HG03060 (cell line): Measurements from ENCODE around the gene NTRK1.
"Not testable (repeated sequence)": the region's sequence is repeated elsewhere in the genome, so short reads cannot be mapped to it uniquely, and the experiment has no call there.

Source experiments
- ATAC-seq: cut with Tn5 transposase; IDR thresholded peaks from one replicate; pipeline ENCODE4 v1.9.1; 2021; ENCODE audit warnings: low read depth, moderate number of reproducible peaks; ENCODE audit not compliant: unreplicated experiment

The NTRK1 gene

DNA sequence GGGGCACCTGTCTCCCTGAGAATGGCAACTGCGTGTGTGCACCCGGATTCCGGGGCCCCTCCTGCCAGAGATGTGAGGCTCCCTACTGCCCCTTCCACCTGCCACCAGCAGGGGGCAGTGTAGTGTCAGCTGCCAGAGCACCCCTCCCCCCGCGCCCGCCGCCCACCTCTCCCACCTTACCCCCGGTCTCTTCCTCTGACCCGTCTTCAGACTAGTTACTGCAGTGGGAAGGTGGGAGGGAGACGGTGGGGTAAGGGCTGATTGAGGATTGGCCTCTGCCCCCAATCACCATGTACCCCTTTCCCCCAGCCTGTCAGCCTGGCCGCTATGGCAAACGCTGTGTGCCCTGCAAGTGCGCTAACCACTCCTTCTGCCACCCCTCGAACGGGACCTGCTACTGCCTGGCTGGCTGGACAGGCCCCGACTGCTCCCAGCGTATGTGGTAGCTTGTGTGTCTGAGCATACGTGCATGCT is 49.7 kb downstream of the NTRK1 start:
- ATAC-seq = no peak

DNA sequence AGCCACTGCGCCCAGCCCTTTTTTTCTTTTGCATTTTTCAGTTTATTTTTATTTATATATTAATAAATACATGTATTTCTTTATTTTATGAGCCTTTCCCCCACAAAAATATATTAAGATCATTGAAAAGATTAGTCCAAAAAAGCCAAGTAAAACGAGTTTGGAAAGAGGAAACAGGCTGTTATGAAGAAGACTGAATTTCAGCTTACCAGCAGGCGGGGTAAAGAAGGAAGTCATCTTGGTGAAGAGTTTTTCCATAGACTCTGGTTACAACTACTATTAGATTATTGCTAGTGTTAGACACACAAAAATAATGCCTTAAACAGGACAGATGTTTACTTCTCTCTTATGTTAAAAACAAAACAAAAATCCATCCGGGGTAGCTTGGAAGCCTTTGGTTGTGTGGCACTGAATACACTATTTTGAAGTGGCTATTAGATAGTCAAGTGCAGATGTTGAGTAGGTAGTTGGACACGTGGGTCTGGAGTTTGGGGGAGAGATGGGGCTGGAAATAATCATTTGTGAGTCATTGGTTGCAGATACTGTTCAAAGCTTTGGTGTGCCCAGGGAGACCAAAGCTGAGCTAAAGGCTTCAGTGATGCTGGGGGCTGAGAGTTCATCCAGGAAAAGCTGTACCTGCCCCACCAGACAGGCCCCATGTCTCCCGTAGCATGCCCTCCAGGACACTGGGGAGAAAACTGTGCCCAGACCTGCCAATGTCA is 51.1 kb downstream of the NTRK1 start:
- ATAC-seq = no peak

- no peak for ATAC-seq
Measured at GRCh38 chr1:156912310-156912709, 51.6 kb downstream of the NTRK1 start.

DNA sequence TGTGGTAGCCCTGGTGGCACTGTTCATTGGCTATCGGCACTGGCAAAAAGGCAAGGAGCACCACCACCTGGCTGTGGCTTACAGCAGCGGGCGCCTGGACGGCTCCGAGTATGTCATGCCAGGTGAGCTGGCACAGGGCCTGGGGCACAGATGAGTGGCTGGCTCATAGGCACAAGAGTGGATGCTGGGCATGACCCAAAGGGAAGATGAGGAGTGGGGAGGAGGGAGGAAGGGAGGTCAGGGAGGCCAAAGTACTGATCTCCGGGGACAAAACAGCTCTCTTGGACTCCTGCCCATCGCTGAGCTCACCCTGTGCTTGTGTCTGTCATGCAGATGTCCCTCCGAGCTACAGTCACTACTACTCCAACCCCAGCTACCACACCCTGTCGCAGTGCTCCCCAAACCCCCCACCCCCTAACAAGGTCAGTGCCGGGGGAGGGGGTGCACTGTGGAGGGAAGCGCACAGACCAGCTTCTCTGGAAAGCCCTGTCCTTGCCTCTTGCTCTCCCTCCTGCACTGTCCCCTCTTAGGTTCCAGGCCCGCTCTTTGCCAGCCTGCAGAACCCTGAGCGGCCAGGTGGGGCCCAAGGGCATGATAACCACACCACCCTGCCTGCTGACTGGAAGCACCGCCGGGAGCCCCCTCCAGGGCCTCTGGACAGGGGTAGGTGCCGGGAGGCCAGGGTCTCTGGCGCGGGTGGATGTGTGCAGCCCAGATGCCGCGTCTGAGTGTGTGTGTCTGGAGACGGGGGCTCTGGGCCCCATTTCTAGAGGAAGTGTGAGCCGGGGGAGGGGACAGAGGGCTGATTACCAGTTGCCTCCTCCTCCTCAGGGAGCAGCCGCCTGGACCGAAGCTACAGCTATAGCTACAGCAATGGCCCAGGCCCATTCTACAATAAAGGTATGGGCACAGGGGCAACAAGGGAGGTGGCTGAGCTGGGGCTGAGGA is 52.5 kb downstream of the NTRK1 start:
- ATAC-seq = no peak

DNA sequence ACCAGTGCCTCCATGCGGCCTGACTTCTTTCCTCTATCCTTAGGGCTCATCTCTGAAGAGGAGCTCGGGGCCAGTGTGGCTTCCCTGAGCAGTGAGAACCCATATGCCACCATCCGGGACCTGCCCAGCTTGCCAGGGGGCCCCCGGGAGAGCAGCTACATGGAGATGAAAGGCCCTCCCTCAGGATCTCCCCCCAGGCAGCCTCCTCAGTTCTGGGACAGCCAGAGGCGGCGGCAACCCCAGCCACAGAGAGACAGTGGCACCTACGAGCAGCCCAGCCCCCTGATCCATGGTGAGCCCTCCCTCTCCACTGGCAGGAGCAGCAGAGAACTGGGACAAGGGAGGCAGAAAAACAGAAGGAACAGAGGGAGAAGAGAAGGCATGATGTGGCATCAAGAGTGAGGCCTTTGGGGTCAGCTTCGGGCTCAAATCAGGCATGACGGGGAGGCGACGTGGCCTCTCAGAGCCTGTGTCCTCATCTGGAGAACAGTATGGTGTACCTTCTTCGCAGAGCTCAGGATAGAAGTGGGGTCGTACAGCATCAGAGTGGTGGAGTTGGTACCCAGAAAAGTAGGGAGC is 53.2 kb downstream of the NTRK1 start:
- ATAC-seq = no peak

- ATAC-seq = no peak
Measured at GRCh38 chr1:156914440-156914856, 53.8 kb downstream of the NTRK1 start.

- no peak for ATAC-seq
Measured at GRCh38 chr1:156920233-156921052, 59.8 kb downstream of the NTRK1 start, which contains the start of gene LRRC71. LRRC71 (plus strand) TSS chr1:156920632; CDS start chr1:156920804, 172 bp downstream.

DNA sequence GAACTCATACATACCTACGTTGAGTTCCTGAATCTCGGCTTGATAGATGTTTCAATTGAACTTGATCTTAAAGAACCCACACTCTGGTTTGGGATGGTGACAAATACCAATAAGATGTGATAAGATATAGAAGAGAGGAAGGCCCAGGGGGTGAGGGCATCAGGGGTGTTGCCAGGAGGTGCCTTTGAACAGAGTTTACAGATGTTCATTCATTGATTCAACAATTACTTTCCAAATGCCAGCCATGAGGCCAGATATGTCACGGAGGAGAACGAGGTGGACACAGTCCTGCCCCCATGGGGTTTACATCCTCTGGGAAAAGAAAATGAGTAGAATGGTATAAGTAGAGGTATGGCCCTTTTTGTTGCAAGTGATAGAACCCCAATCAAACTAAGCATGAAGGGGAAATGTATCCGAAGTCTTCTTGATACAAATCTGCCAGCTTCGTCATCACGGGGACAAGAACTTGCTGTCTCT is 60.4 kb downstream of the NTRK1 start:
- ATAC-seq = no peak

DNA sequence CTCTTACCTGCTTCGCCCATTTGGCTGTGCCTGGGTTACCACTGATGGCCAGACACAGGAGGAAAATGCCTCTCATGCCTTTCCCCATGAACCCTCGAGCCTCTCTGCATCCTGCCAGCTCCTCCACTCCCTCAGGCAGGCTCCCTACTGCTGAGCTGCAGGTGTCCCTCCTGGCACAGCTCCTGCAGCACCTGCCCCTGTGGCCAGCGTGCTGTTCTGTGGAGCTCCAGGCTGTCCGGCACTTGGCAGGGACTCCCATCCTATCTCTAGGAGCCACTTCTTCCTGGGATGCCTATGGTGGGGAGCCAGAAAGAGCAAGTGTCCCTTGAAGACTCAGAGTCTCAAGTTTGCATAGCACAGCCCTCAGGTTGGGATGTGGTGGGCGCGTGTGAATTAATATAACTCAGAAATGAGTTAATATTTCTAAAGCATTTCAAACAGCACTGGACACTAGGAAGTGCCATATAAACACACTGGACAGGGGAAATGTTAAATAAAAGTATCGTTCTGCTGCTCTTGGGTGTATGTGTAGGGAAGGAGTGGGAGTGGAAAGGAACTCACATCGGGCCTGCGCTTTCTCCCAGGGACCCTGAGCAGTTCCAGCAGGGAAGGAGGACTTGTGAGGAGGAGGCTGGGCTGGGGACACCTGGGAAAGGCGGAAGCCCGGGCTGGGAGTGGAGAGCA is 62.5 kb downstream of the NTRK1 start:
- no peak for ATAC-seq

GRCh38 chr1:156923670-156924477 is 63.2 kb downstream of the NTRK1 start:
- ATAC-seq = no peak

DNA sequence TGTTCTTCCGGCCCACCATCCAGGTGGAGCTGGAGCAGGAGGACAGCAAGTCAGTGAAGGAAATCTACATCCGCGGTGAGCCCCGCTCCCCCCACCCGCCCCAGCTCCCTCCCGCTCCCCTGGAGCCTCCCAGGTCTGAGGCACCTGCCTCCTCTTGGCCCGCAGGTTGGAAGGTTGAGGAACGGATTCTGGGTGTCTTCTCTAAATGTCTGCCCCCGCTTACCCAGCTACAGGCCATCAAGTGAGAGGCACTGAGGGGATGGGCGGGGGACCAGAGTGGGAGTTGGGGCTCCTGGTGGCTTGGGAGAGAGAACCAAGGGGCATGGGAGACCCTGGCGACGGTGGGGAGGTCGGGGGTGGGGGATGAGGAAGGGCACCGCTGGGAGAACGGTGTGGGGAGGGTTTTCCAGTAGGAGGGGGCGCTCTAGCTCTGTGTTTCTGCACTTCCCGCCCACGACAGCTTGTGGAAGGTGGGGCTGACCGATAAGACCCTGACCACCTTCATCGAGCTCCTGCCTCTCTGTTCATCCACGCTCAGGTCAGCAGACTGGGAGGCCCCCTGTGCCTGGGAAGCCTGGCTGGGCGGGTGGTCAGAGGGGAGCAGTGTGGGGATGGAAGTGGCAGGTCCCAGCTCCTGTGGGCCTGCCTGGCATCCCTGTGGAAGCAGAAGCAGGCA is 64.0 kb downstream of the NTRK1 start:
- no peak for ATAC-seq

DNA sequence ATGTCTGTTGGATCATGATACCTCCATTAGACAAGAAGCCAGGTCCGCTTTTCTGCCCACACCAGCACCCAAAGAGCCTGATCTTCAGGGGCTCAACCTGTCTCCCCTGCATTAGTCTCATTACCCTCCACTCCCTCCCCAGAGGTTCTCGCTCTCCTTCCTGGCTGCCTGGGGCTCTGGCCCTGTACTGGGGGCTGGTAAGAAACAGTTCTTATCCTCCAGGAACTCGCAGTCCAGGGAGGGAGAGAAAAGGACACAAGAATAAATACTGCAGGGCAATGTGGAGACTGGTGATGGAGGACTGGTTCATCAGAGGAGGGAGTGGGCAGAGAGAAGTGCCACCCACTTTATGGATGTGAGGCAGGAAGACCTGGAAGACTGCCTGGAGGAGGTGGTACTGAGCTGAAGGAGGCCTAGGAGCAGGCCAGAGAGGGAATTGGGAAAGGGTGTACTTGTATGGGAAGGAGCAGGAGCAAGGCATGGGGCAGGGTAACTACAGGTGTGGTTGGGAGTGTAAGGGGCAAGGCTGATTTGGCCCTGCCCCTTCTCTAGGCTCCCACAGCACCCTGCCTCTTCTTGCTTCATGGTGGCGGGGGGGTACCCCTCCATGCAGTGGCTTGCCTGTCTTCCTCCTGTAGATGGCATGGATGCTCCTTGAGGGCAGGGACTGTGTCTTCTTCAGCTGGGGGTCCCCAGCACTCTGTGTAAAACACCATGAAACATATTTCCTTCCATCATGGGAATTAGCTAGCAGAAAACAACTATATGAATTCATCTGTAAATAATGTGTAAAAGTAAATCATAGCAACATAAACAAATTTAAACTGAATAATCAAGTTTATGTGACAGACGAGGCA is 64.7 kb downstream of the NTRK1 start:
- no peak for ATAC-seq

- ATAC-seq = no peak
Measured at GRCh38 chr1:156926175-156926574, 65.5 kb downstream of the NTRK1 start.

DNA sequence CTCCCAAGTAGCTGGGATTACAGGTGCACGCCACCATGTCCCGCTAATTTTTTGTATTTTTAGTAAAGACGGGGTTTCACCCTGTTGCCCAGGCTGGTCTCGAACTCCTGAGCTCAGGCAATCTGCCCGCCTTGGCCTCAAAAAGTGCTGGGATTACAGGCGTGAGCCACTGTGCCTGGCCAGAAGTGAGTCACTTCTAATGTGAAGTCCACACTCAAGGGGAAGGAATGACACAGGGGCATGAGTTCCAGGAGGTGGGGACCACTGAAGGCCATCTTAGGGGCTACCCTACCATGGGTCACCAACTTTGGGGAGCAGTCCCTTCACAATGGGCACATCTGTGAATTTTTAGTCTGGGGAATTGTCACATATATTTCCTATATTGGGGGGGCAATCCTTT is 66.0 kb downstream of the NTRK1 start:
- not testable (repeated sequence) for ATAC-seq

DNA sequence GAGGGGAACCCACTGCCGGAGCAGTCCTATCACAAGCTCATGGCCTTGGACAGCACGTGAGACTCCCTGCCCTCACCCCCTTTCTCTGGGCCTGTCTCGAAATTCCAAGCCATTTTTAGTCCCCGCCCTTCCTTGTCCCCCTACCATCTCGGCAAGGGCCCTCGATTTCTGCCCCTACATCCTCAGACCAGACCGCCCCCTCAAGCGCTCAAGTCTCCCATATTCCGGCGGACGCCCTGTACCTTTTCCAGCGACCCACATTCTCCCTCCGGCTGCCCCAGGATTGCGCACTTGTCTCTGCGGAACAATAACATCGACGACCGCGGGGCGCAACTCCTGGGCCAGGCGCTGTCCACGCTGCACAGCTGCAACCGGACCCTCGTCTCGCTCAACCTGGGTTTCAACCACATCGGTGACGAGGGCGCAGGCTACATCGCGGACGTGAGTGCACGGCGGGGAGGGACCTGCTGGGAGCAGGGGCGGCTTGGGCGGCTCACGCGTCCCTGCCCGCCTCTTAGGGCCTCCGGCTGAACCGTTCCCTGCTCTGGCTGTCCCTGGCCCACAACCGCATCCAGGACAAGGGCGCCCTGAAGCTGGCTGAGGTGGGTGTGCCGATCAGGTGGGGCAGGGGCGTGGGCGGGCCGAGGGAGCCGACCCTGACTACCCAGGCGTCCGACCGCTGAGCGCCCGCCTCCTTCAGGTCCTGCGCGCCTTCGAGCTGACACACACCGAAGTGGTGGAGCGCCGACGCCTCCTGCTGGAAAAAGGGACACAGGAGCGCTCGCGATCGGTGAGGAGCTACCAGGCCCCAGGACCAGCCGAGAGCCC is 66.8 kb downstream of the NTRK1 start:
- no peak for ATAC-seq

- no peak for ATAC-seq
Measured at GRCh38 chr1:156928043-156928602, 67.5 kb downstream of the NTRK1 start.
